Neutrophil (primary cell): ENCODE data around the gene RB1.

Source experiments
- H3K27ac ChIP-seq: fragments of 200-600 bp; sonication (generic); 2 replicates; pipeline ENCODE4 v1.5.1; 2016; ENCODE audit warnings: mild to moderate bottlenecking, moderate library complexity
- H3K27me3 ChIP-seq: fragments of 200-600 bp; sonication (generic); 2 replicates; pipeline ENCODE4 v1.6.0; 2016; ENCODE audit warnings: mild to moderate bottlenecking
- H3K36me3 ChIP-seq: fragments of 200-600 bp; sonication (generic); 2 replicates; pipeline ENCODE4 v1.5.1; 2017
- H3K4me1 ChIP-seq, 2 experiments: fragments of 200-600 bp in 1 of 2; sonication (generic) in 1 of 2; 1 replicate in 1 of 2; 2 replicates in 1 of 2; pipeline versions ENCODE4 v1.5.1 to v1.6.1; 2013 to 2016; ENCODE audit warnings: low read depth in 1 of 2, low read length in 1 of 2, mild to moderate bottlenecking in 1 of 2, moderate library complexity in 1 of 2; ENCODE audit not compliant: control insufficient read depth in 1 of 2, insufficient read depth in 1 of 2
- H3K4me3 ChIP-seq, 2 experiments: fragments of 200-600 bp in 1 of 2; sonication (generic) in 1 of 2; 1 replicate in 1 of 2; 2 replicates in 1 of 2; pipeline ENCODE4 v1.5.1; 2013 to 2016; ENCODE audit warnings: low read depth in 1 of 2, low read length in 1 of 2, mild to moderate bottlenecking in 1 of 2, moderate library complexity in 1 of 2
- H3K9me3 ChIP-seq: fragments of 200-600 bp; sonication (generic); 2 replicates; pipeline ENCODE4 v1.5.1; 2016
- TF ChIP-seq, protein P1 (sequence below): fragments of 200-600 bp; sonication (generic); IDR thresholded peaks from 2 replicates; pipeline ENCODE4 v1.5.1; 2016; ENCODE audit warnings: antibody characterized with exemption

RB1 gene

DNA sequence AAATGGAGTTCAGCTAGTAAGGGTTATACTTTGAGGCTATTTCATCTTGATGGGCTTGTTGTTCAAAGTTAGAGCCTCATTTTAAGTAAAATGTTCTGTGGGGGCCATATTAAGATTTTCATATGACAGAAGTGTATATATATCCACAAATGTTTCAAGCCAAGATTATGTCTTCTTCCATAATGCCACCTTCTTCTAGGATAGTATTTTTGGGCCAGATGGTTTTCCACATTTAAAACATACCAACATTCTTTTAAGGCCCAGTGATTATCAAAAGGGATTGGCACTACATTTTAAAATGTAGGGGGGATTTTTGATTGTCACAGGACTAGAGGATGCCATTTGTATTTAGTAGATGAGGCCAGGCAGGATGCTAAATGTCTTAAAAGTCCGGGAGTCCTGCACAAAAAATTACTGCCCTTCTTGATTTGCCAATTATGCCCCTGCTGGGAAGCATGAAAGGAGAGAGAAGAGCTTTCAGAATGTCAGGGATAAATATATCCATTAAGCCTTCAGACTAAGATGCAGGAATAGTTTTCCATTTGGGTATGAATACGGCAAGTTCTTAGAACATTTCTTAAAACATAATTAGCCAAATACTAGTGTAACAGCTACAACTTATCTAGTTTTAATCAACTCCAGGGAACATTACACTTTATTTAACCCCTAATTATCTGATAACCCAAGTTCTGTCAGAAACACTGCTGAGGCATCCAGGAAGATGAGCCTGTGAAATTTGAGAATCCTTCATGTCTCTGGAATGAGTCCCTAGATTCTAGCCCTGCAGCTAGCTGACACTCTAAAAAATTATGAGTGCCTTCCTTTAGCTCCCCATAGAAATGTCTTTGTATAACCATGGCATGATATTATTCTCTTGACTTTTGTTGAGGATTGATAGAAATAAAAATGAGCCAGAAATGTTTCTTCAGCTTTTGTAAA is 36.6 kb upstream of the RB1 start:
- no peaks in the 10 kb centered on the region for H3K9me3 ChIP-seq
- H3K27ac ChIP-seq, result peak overlapping the region; percentile 37
- TF ChIP-seq, protein P1, sequence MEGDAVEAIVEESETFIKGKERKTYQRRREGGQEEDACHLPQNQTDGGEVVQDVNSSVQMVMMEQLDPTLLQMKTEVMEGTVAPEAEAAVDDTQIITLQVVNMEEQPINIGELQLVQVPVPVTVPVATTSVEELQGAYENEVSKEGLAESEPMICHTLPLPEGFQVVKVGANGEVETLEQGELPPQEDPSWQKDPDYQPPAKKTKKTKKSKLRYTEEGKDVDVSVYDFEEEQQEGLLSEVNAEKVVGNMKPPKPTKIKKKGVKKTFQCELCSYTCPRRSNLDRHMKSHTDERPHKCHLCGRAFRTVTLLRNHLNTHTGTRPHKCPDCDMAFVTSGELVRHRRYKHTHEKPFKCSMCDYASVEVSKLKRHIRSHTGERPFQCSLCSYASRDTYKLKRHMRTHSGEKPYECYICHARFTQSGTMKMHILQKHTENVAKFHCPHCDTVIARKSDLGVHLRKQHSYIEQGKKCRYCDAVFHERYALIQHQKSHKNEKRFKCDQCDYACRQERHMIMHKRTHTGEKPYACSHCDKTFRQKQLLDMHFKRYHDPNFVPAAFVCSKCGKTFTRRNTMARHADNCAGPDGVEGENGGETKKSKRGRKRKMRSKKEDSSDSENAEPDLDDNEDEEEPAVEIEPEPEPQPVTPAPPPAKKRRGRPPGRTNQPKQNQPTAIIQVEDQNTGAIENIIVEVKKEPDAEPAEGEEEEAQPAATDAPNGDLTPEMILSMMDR, result no peak
- no peaks in the 10 kb centered on the region for H3K4me1 ChIP-seq
- H3K27me3 ChIP-seq, result no peaks in the 10 kb centered on the region
- no peak overlapping the region for H3K4me3 ChIP-seq
- peaks cover 74% of the 10 kb centered on the region for H3K36me3 ChIP-seq

DNA sequence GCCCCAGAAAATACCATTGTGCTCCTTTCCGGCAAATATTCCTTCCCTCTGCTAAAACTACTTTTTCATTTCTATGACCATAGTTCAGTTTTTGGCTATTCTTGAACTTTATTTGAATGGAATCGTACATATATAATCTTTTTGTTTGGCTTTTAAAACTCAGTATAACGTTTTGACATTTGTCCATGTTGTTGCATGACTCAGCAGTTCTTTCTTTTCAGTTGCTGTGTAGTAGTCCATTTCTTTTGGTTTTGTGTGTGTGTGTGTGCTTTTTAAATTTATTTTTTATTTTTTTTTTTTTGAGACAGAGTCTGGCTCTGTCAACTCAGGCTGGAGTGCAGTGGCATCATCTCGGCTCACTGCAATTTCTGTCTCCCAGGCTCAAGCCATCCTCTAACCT is 35.5 kb upstream of the RB1 start:
- Histone ChIP-seq H3K36me3 (peaks cover 67% of the 10 kb centered on the region), H3K27ac (peak overlapping the region; percentile 37), H3K9me3 (no peaks in the 10 kb centered on the region), H3K4me1 (no peaks in the 10 kb centered on the region), H3K27me3 (no peaks in the 10 kb centered on the region), H3K4me3 (no peak overlapping the region)
- TF ChIP-seq, protein P1, result no peak

DNA sequence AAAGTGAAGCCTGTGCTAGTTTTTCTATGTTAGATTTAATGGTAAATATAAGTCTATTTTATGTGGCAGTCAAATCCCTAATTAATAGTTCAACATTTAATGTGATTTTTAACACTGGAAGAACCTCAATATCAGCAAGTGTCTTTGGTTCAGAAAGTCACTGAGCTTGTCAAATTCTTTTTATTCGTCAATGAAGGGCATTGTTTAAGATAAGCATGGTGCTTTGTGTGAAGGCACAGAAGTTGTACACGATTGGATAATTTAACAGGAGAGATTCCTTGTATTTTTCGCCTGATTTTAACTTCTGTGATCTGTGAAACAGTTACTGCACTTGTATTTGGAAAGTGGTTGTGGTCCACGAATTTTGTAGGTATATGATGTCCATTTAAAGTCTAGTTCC is 30.2 kb upstream of the RB1 start:
- Histone ChIP-seq H3K9me3 (no peaks in the 10 kb centered on the region), H3K4me1 (no peaks in the 10 kb centered on the region), H3K27me3 (no peaks in the 10 kb centered on the region), H3K4me3 (no peak overlapping the region), H3K27ac (no peak overlapping the region), H3K36me3 (peaks cover 31% of the 10 kb centered on the region)
- TF ChIP-seq, protein P1, result no peak

DNA sequence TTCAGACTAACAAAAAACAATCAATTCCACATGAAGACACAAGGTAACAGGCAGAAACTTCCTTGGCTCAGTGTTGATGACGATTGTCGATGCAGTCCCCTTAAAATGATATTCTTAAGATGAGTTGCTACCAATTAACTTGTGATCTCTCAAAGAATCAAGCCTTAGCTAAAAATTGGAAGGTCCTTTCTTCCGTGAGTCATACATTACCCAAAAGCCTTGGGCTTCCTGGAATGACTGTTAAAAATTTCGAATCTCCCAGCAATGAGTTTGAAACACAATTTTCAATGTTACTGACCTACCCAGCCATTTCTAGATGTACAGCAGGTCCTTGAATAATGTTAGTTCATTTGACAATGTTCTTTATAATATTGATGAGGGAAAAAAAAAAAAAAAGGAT is 28.0 kb upstream of the RB1 start:
- H3K9me3 ChIP-seq, result no peaks in the 10 kb centered on the region
- TF ChIP-seq, protein P1, result no peak
- H3K27me3 ChIP-seq, result no peaks in the 10 kb centered on the region
- no peak overlapping the region for H3K27ac ChIP-seq
- H3K36me3 ChIP-seq, result peaks cover 18% of the 10 kb centered on the region
- H3K4me3 ChIP-seq, result no peak overlapping the region
- H3K4me1 ChIP-seq, result no peaks in the 10 kb centered on the region

DNA sequence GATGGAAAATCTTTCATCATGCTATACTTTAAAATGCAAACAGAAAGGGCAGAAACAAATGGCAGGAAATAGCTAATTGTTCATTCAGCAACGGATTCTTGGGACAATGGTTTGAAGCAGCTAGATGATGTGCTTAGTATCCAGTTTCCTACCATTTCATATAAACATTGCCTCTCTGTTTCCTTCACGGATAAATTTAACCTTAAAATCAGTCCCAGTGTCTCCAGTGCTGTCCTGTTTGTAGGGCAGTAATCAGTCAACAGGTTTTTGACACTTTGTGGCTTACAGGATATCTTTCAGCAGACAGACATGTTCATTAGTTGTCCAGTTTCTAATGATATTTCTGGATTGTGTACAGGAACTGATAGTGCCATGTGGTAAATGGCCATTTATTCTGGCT is 24.7 kb upstream of the RB1 start:
- H3K36me3 ChIP-seq, result peaks cover 6% of the 10 kb centered on the region
- no peak overlapping the region for H3K27ac ChIP-seq
- H3K4me3 ChIP-seq, result no peak overlapping the region
- H3K4me1 ChIP-seq, result no peaks in the 10 kb centered on the region
- TF ChIP-seq, protein P1, result no peak
- no peaks in the 10 kb centered on the region for H3K9me3 ChIP-seq
- H3K27me3 ChIP-seq, result no peaks in the 10 kb centered on the region
